HG03432 (cell line): ENCODE data around the gene SRBD1.
A peak's percentile ranks its signal among the peaks of the same experiment; 100 is the strongest.

Experiments used
- ATAC-seq: cut with Tn5 transposase; IDR thresholded peaks from one replicate; pipeline ENCODE4 v1.9.1; 2021; ENCODE audit warnings: mild to moderate bottlenecking, moderate library complexity; ENCODE audit not compliant: unreplicated experiment

The SRBD1 gene

GRCh38 chr2:45554073-45554741, 56.9 kb downstream of the SRBD1 start:
- no peak for ATAC-seq

GRCh38 chr2:45551862-45552261, 59.2 kb downstream of the SRBD1 start:
- ATAC-seq = no peak

DNA sequence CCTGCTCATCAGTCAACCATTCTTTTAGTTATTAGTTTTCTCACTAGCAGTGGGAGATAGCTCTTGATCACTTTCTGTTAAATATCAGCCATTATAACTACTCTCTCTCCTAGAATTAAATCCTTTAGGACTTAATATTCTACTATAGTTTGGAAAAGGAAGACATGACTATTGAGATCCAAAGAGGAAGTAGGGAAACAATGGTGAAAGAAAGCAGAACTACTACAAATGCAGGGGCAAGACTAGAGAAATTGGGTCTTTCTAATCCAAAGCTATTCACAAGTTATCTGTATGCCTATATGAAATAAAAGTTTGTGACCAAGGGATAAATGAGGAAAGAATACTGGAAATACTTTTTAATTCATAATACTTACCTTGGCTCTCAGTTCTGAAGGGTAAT, 65.1 kb downstream of the SRBD1 start:
- no peak for ATAC-seq

DNA sequence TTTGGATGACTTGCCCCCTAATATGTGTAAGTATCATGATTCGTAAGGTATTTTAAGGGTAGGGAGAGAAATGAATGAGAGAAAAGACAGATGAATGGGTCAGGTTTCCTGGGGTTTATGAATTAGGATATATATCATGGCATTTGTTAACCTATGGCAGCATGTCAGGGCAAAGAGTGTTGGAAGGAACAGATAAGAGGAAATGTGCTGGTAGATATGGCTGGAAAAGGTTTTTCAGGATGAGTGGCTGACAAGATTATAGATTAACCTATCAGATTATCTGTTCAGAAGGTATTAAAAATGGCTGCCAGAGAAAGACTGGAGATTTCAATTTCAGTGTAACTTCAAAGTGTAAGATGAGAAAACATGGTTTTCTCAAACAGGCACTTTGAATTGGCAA, 67.8 kb downstream of the SRBD1 start:
- no peak for ATAC-seq

DNA sequence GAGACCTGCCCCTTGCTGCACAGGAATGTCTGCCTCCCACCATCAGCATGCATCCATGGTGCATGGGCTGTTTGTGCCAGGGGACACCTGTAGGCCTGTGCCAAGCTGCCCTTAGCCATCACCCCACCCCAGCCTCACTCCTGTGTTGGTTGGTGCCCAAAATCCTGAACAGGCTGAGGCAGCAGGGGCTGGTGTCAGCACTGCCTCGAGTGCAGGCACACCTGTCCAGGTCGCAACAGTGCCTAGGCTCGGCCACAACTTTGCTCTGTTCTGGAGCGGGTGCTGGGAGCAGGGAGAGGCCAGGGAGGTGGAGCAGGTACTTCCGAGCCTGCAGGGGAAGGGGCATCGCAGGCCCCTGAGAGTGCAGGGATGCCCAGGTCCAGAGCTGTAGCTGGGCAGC, 69.1 kb downstream of the SRBD1 start:
- no peak for ATAC-seq

DNA sequence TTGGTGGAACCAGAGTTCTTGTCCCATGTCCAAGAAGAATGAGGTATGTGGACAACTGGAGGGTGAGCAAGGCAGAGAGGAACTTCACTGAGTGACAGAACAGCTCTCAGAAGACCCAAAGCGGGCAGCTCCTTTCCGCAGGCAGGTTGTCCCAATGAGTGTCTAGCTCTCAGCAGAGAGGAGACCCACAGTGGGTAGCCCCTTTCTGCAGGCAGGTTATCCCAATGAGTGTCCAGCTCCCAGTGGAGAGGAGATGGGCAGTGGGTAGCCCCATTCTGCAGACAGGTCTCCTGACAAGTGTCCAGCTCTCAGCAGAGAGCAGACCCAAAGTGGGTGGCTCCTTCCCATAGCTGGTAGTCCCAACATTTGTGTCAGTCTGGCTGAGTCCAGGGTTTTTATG, 69.6 kb downstream of the SRBD1 start:
- no peak for ATAC-seq

DNA sequence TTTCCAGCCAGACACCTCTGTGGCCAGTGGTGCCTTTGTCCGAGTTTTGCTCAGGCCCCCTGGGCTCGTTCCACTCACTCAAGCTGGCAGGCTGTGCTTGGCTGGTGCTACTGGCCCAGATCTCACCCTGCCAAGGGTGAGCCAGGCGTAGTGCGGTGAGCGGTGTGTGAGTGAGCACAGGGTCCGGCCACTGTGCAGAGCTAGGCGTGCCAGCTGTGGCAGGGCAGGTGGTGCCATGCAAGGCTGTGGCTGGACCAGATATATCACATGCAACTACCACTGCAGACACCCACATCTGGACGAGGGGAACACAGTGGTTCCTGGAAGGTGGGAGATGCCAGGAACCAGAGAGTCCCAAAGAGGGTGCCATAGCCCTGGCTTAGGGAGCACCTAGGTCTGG, 70.1 kb downstream of the SRBD1 start:
- no peak for ATAC-seq

DNA sequence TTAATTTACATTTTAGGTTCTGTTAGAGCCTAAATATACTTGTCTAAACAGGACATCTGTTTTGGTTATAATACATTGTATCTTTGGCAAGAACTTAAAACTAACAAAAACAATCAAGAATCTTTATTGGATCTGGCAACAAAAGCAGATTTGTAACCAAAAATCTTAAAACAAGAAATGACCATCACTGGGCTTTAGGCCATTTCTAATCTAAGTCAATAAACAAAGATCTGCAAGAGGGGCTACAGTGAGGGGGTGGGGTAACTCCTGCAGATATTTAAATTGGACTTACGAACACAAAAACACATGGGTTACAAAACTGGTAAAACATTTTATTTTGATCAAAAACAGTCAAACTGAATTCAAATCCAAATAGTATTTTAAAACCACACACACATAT, 77.3 kb downstream of the SRBD1 start:
- ATAC-seq = no peak

GRCh38 chr2:45532181-45532580, 78.9 kb downstream of the SRBD1 start:
- ATAC-seq = no peak

GRCh38 chr2:45524016-45524415, 87.1 kb downstream of the SRBD1 start:
- ATAC-seq = no peak

- ATAC-seq = no peak
Measured at GRCh38 chr2:45518546-45518945, 92.5 kb downstream of the SRBD1 start.

- ATAC-seq = no peak
Measured at GRCh38 chr2:45510701-45511420, 100.2 kb downstream of the SRBD1 start.

DNA sequence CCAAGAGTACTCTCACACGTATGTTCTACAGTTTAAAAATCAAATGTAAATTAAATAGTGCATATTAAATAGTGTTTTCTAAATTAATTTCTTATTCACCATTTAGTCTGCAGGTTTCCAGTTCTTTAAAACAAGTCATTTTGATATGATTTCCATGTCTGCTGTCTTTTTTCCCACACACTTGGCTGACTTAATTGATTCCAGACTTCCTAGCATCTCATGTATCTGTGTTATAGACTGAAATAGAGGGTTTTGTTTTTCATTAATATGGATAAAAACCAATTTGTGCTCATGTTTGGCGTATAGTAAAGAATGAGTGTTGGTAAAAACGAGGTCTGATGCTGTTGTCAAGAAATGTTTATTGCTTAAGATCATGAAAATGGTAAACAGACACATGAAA, 104.3 kb downstream of the SRBD1 start:
- no peak for ATAC-seq

GRCh38 chr2:45505138-45505537, 105.9 kb downstream of the SRBD1 start:
- ATAC-seq = no peak

GRCh38 chr2:45498661-45499550, 112.2 kb downstream of the SRBD1 start:
- no peak for ATAC-seq

DNA sequence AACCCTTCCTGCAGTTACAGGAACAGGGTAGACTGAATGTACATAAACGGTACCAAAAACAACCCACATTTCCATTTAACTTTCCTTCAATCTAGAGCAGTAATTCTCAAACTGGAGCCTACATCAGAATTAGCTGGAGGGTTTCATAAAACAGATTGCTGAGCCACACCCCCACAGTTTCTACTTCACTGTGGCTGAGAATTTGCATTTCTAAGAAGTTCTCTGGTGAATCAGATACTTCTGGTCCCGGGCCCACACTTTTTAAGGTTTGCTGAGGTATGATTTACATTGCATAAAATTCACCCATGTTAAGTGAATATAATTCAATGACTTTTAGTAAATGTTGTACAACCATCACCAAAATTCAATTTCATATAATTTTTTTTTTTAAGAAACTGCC, 113.7 kb downstream of the SRBD1 start:
- peak; percentile 79 for ATAC-seq

DNA sequence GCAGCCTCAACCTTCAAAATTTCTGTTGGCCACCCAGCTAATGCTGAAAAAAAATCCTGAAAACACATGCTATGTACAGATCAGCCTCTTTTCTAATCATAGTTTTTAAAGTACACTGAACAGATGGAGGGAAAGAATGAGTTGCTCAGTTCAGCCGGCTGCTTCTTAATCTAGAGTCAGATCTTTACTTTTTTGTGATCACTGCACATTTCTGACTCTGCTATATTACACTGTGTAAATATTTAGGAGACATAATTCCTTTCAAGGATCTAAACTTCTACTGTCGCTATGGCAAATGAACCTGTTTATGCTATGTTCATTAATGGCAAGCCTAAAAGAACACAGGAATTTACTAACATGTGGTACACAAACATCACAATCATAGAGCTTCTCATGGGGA, 114.2 kb downstream of the SRBD1 start:
- no peak for ATAC-seq

- ATAC-seq = no peak
Measured at GRCh38 chr2:45494978-45495293, 116.1 kb downstream of the SRBD1 start.

- ATAC-seq = no peak
Measured at GRCh38 chr2:45494275-45494977, 116.6 kb downstream of the SRBD1 start.

- no peak for ATAC-seq
Measured at GRCh38 chr2:45484965-45485364, 126.1 kb downstream of the SRBD1 start.

DNA sequence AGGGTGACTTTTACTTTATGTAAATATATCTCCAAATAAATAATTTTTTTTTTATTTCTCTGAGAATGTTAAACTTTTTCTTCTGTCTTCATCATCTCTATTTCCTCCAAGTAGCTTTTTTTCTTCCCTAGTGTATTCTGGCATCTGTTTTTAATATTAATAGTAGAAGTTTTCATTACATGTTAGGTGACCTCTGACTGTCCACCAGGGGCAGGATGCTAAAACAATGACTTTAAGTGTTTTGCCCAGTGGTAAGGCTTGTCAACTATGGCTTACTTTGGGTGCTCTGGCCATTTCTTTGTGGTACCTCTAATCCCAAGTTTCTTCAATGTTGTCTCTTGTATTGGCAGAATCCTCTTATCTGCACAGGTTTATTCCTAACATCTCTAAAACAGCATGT, 127.1 kb downstream of the SRBD1 start:
- no peak for ATAC-seq
